Upper lobe of left lung (tissue), 6 donors: ENCODE data around the gene GAS2L3. TPM values are rescaled to one million over a fixed set of nuclear protein-coding genes. Genes with fewer than 3 reads are reported as not detected.

Experiments used
- ATAC-seq, 2 donors: fragments of 200-7000 bp; cut with Tn5 transposase; one replicate each; pipeline ENCODE4 v1.9.1; 2022; ENCODE audit warnings: mild to moderate bottlenecking in 2 of 2, moderate library complexity in 2 of 2; ENCODE audit not compliant: low FRiP score in 2 of 2
- DNase-seq, 2 donors: peaks; one replicate each; pipeline ENCODE4 v3.0.0-alpha.2; 2019 to 2020
- H3K27ac ChIP-seq, 4 donors: fragments of 200-600 bp; sonication (generic); one replicate each; pipeline ENCODE4 v1.5.1; 2016 to 2019
- H3K27me3 ChIP-seq, 4 donors: fragments of 200-600 bp; sonication (generic); one replicate each; pipeline ENCODE4 v1.5.1; 2017 to 2019
- H3K36me3 ChIP-seq, 4 donors: fragments of 200-600 bp; sonication (generic); one replicate each; pipeline ENCODE4 v1.5.1; 2016 to 2019
- H3K4me1 ChIP-seq, 4 donors: fragments of 200-600 bp; sonication (generic); one replicate each; pipeline ENCODE4 v1.5.1; 2018 to 2019
- H3K4me3 ChIP-seq, 4 donors: fragments of 200-600 bp; sonication (generic); one replicate each; pipeline ENCODE4 v1.5.1; 2017 to 2019; ENCODE audit warnings: mild to moderate bottlenecking in 2 of 4, moderate library complexity in 1 of 4
- H3K9me3 ChIP-seq, 4 donors: fragments of 200-600 bp; sonication (generic); one replicate each; pipeline ENCODE4 v1.5.1; 2018 to 2019
- CTCF ChIP-seq, 6 experiments: fragments of 450-650 bp in 4 of 6; fragments of 200-600 bp in 2 of 6; sonication (generic) in 2 of 6; IDR thresholded peaks; one replicate each; pipeline ENCODE4 v1.5.1; 2016 to 2019; ENCODE audit warnings: antibody characterized with exemption in 6 of 6
- EP300 ChIP-seq, 4 donors: sonication (generic); formaldehyde crosslinking; IDR thresholded peaks; one replicate each; pipeline ENCODE4 v1.5.1; 2017; ENCODE audit warnings: antibody characterized with exemption in 4 of 4, control low read depth in 2 of 4
- POLR2A ChIP-seq, 4 donors: fragments of 450-650 bp; IDR thresholded peaks; one replicate each; pipeline ENCODE4 v1.5.1; 2016 to 2017; ENCODE audit warnings: antibody characterized with exemption in 4 of 4, mild to moderate bottlenecking in 2 of 4
- POLR2AphosphoS5 ChIP-seq, 2 donors: sonication (generic); formaldehyde crosslinking; IDR thresholded peaks; one replicate each; pipeline ENCODE4 v1.5.1; 2017; ENCODE audit warnings: antibody characterized with exemption in 2 of 2
- WGBS, 2 donors: methylation state at CpG; one replicate each; pipeline ENCODE4 v1.1.5; 2017 to 2018; 5-methylcytosine and 5-hydroxymethylcytosine counted together
- total RNA-seq, 6 donors: library from RNA; depleted of rRNA in 4 of 6; stranded (reverse); fragments of >200 nt in 4 of 6; gene quantifications; one replicate each; pipeline versions ENCODE4 v1.1.0 to v1.2.1, GENCODE V29; 2016 to 2021
- donor health status: DM: no; HTN: no; CAD: no; lungs with moderate emphysema.
- donor health status: DM: no; HTN: yes; CAD: no; lungs with severe emphysema.

Gene GAS2L3
- total RNA-seq, 6 donors from 2014 or later: 5.9 to 21.0 (median 14.4) TPM

GRCh38 chr12:100564090-100564489 is 9.4 kb upstream of the GAS2L3 start:
- H3K27me3 ChIP-seq: no peaks in the 10 kb centered on the region
- H3K4me3 ChIP-seq: no peak overlapping the region
- peak in 1 of 2 donors; percentile 29 for ATAC-seq
- H3K36me3 ChIP-seq: no peaks in the 10 kb centered on the region
- H3K27ac ChIP-seq: no peak overlapping the region
- TF ChIP-seq POLR2AphosphoS5 (IDR thresholded peaks at IDR 0.05) (no peak), CTCF (IDR thresholded peaks at IDR 0.05) (no peak), POLR2A (IDR thresholded peaks at IDR 0.05) (no peak), EP300 (IDR thresholded peaks at IDR 0.05) (no peak)
- no peak for DNase-seq
- WGBS, 2 donors: 42 to 46% methylated on average over 2 of the region's 2 CpGs
- no peaks in the 10 kb centered on the region for H3K9me3 ChIP-seq
- peaks cover 0 to 5% (median 0%) of the 10 kb centered on the region in 4 donors for H3K4me1 ChIP-seq

- H3K4me1 ChIP-seq: peaks cover 0 to 5% (median 0%) of the 10 kb centered on the region in 4 donors
- H3K36me3 ChIP-seq: no peaks in the 10 kb centered on the region
- WGBS, 2 donors: 94 to 96% methylated on average over 6 of the region's 6 CpGs
- no peaks in the 10 kb centered on the region for H3K27me3 ChIP-seq
- DNase-seq: no peak
- H3K9me3 ChIP-seq: no peaks in the 10 kb centered on the region
- TF ChIP-seq CTCF (IDR thresholded peaks at IDR 0.05): no peak
- no peak for TF ChIP-seq EP300 (IDR thresholded peaks at IDR 0.05)
- TF ChIP-seq POLR2AphosphoS5 (IDR thresholded peaks at IDR 0.05): no peak
- TF ChIP-seq POLR2A (IDR thresholded peaks at IDR 0.05): no peak
- no peak for ATAC-seq
- no peak overlapping the region for H3K27ac ChIP-seq
- no peak overlapping the region for H3K4me3 ChIP-seq
These were observed 8.5 kb upstream of the GAS2L3 start for GRCh38 chr12:100564905-100565467.

GRCh38 chr12:100565987-100566545 is 7.4 kb upstream of the GAS2L3 start:
- ATAC-seq (peak in 1 of 2 donors; percentile 37), DNase-seq (no peak)
- Histone ChIP-seq H3K27ac (no peak overlapping the region), H3K36me3 (no peaks in the 10 kb centered on the region), H3K27me3 (no peaks in the 10 kb centered on the region), H3K9me3 (no peaks in the 10 kb centered on the region), H3K4me3 (no peak overlapping the region), H3K4me1 (peaks cover 0 to 5% (median 0%) of the 10 kb centered on the region in 4 donors)
- 64 to 73% methylated on average over 3 of the region's 3 CpGs for WGBS, 2 donors
- TF ChIP-seq POLR2AphosphoS5 (IDR thresholded peaks at IDR 0.05) (no peak), POLR2A (IDR thresholded peaks at IDR 0.05) (no peak), EP300 (IDR thresholded peaks at IDR 0.05) (no peak), CTCF (IDR thresholded peaks at IDR 0.05) (no peak)

GRCh38 chr12:100566887-100567637 is 6.4 kb upstream of the GAS2L3 start:
- H3K27me3 ChIP-seq: no peaks in the 10 kb centered on the region
- DNase-seq (peak in 1 of 2 donors; percentile 60), ATAC-seq (peak; percentile 55 to 85)
- no peak overlapping the region for H3K27ac ChIP-seq
- 40 to 45% methylated on average over 3 of the region's 3 CpGs for WGBS, 2 donors
- TF ChIP-seq POLR2A (IDR thresholded peaks at IDR 0.05): no peak
- TF ChIP-seq EP300 (IDR thresholded peaks at IDR 0.05): peak in 1 of 4 donors; percentile 12
- TF ChIP-seq POLR2AphosphoS5 (IDR thresholded peaks at IDR 0.05): peak in 1 of 2 donors; percentile 39
- TF ChIP-seq CTCF (IDR thresholded peaks at IDR 0.05): no peak
- H3K36me3 ChIP-seq: no peaks in the 10 kb centered on the region
- no peaks in the 10 kb centered on the region for H3K9me3 ChIP-seq
- peaks cover 0 to 5% (median 0%) of the 10 kb centered on the region in 4 donors for H3K4me1 ChIP-seq
- H3K4me3 ChIP-seq: no peak overlapping the region
